GM18909 (cell line): ENCODE results near the gene CBX6.

Experiments
- ATAC-seq: cut with Tn5 transposase; IDR thresholded peaks from one replicate; pipeline ENCODE4 v1.9.1; 2021; ENCODE audit warnings: mild to moderate bottlenecking; ENCODE audit not compliant: unreplicated experiment, poor library complexity

Gene CBX6

DNA sequence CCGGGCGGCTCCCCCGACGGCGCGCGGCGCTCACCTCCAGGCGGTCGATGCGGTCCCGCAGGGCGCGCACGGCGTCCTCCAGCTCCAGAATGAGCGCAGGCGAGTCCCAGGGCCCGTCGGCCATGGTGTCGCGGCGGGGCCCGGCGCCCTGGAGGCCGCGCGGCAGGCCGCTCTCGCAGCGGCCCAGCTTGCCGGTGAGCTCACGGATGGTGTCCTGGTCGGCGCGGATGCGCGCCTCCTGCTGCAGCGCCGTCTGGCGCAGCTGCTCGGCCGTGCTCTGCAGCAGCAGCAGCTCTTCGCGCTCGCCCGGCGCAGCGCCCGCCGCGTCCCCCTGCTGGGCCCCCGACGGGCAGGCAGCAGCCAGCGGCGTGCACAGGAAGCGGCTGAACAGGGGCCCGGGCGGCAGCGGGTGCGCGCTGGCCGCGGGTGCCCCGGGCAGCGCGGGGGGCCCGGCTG is 28.8 kb downstream of the CBX6 start:
- ATAC-seq: no peak

- no peak for ATAC-seq
Observed at GRCh38 chr22:38842512-38843200, 29.4 kb downstream of the CBX6 start.

GRCh38 chr22:38841635-38842034 is 30.4 kb downstream of the CBX6 start:
- no peak for ATAC-seq

DNA sequence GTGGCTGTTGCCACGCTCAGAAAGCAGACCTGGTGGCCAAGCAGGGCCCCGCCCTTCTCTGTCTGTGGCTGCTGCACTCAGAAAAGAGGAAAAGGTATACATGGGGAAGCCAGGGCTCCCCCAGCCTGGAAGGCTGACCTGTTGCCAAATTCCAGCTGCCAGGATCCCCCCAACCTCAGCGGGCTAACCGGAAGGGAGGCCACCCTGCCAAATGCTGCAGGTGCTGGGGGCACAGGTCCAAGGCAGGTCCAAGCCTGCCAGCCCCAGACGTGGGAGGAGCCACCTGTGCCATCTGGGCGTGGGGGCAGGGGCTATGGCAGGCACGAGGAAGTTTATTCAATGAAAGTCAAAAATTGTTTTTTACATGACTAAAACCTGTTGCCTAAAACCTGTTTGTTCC is 30.8 kb downstream of the CBX6 start:
- ATAC-seq: no peak

DNA sequence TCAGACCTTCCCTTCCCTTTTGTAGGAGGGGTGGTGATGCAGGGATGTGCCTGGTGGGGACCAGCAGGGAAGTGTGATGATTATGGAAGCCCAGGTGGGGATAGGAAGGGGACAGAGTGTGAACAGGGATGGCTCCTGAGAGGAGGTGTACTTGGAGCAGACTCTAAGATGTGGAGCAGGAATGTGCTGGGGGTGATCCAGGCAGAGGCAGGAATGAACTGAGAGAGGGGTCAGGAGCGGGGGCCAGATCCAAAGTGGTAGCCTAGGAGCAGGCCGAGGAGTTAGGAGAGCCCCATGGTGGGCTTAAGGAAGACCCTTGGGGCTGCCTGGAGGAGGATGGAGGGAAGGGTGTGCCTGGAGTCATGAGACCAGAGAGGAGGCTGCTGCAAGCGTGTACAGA is 31.9 kb downstream of the CBX6 start:
- no peak for ATAC-seq

- ATAC-seq: no peak
Observed at GRCh38 chr22:38839686-38840085, 32.3 kb downstream of the CBX6 start.

- no peak for ATAC-seq
Observed at GRCh38 chr22:38837414-38837928, 34.5 kb downstream of the CBX6 start.

DNA sequence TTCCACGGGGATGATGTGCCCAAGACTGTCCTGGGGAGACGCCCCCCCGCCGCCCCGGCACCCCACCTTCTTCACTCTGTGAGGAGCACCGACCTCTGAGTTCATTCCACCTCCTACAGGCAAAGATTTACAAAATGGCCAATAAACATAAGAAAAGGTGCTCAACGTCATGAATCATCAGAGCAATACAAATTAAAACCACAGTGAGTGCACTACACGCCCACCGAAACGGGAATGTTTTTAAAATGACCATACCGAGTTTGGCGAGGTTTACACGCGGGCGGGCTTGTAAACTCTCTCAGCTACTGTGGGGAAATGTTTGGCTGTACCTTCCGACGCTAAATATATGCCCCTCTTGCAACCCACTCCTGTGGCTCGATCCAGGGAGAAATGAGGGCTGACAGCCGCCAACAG is 36.1 kb downstream of the CBX6 start:
- ATAC-seq: no peak

DNA sequence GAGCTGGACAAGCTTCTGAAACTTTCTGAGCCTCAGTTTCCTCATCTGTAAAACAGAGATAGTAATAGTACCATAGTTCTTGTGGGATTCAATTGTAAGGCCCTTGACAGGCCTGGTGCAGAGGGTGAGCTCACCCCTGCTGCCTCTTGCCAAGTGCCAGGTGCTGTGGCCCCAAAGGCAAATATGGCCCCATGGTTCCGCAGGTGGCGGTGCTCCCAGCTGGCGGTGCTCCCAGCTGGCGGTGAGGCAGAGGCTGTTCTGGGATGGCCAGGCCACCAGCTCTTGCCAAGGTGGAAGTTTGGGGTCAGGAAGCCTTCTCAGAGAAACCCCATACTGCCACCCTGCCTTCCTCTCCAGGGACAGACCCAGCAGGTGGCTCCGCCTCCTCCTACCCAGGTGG is 37.0 kb downstream of the CBX6 start:
- ATAC-seq: no peak

DNA sequence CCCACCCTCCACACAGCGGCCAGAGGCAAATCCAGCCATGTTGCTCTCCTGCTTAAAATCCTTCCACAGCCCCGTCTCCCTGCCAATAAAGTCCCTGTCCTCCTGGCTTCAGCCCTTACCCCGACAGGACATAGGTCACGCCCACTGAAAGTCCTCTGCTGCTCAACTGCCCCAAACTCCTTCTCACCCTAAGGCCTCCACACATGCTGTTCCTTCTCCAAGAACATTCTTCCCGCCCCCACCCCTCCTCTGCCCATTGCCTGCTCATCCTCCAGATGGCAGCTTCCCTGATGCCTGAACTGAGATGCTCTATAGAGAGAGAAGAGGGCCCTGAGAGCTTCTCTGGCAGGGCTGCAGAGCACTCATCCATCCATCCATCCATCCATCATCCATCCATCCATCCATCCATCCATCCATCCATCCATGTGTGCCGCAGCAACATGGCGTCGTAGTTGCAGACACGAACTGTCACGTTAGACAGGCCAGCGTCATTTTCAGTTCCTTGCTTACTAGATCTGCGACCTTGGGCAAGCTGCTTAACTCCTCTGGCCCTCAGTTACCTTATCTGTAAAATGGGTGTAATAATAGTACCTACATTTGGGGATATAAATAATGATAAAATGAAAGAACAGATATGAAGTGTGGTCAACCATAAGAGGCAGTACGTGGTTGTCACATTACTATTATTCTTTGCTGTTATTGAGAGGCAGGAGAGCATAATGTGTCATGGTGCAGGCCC is 37.6 kb downstream of the CBX6 start:
- no peak for ATAC-seq

DNA sequence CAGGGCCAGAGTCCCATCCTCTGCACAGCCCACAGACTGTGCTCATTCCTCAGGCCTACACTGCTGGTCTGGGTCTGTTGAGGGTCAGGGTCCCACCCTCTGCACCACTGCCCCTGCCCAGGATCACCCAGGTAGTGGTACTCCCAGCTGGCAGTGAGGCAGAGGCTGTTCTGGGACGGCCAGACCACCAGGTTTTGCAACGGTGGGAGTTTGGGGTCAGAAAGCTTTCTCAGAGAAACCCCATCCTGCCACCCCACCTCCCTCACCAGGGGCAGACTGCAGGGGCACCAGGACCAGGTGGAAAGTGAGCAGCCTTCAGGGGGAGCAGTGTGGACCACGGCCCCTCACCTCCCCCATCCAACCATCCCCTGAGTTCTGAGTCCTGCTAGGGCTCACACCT is 39.0 kb downstream of the CBX6 start:
- no peak for ATAC-seq

DNA sequence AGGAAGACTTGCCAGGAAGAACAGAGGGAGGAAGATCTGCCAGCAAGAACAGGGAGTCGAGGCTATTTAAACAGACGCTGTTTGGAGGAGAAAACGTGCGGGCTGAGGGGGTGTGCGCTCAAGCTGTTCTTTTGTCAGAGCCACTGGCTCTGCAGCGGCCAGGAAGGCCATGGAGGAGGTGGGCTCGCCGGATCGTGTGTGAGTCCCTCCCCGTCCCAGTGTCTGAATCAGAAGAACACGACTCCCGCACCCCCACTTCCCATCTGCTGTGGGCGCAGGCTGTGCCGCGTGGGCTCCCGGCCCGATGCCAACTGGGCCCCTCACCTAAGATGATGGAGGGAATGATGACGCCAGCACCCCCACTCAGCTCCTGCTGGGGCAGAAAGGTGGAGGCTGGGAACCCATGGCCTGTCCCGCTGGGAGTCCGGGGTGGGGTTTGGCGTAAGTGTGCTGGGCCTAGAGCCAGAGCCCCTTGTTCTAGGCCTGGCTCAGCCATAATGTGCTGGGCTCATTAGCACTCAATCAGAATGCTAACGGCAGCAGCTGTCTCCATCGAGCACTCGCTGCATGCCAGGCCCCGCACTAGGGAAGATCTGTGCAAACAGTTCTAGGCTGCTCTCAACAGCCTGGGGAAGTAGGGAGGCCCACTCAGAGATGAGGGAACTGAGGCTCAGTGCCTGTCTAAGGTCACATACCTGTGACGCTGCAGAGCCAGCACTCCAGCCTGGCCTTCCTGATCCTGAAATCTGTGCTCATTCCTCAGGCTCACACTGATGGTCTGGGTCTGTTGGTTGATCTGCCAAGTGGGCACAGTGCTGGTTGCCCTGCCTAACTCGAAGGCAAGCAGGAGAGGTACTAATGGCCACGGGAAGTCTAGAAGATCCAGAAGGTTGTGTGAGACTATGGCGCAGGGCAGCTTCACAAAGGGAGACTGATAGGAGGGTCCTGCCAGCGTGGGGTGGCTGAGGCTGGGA is 39.7 kb downstream of the CBX6 start:
- no peak for ATAC-seq

- no peak for ATAC-seq
Observed at GRCh38 chr22:38831166-38831945, 40.7 kb downstream of the CBX6 start.

DNA sequence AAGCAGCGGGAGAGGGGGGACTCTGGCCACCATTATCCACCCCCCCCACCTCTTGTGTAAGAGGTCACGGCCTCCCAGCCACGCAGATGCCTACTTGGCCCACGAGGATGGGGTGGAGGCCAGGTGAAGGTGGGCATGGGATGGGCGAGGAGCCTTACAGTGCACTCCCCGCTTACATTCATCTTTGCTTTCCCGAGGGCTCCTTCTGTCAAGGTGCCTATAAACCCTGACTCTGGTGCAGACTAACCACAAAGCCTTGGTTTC is 41.2 kb downstream of the CBX6 start:
- ATAC-seq: no peak

GRCh38 chr22:38830026-38830844 is 41.8 kb downstream of the CBX6 start:
- no peak for ATAC-seq

DNA sequence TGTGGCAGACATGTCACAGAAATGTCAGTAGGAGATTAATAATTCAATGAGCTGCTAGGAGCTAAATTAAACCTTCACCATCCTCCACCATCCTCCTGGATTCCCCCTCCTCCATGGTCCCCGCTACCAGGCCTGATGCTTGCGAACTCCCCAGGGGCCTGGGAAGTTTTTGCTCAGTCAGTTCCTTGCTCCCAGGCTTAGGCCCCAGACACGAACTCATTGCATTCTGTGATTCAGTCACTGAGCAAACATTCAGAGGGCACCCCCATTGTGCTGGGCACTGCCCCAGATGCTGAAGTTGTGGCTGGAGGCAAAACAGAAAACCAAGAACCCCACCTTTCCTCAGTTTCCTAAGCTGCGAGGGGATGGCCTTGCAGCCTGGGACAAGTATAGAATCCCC is 42.5 kb downstream of the CBX6 start:
- ATAC-seq: no peak

- no peak for ATAC-seq
Observed at GRCh38 chr22:38828616-38829205, 43.3 kb downstream of the CBX6 start.

DNA sequence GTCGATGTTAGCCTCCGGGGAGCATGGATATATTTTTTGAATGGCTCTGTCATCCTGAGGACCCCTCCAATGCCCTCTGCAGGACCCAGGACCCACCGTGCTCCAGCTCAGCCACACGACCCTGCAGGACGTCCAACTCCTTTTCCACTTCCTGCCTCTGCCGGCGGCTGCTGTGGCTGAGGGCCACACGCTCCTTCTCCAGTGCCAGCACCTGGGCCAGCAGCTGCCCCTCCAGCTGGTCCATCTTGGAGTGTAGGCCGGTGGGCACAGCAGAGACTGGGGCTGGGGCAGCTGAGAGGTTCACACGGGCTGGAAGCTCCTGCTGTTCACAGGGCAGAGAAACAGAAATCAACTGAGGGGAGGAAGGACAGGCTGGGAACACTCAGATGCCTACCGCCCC is 43.8 kb downstream of the CBX6 start:
- ATAC-seq: no peak

DNA sequence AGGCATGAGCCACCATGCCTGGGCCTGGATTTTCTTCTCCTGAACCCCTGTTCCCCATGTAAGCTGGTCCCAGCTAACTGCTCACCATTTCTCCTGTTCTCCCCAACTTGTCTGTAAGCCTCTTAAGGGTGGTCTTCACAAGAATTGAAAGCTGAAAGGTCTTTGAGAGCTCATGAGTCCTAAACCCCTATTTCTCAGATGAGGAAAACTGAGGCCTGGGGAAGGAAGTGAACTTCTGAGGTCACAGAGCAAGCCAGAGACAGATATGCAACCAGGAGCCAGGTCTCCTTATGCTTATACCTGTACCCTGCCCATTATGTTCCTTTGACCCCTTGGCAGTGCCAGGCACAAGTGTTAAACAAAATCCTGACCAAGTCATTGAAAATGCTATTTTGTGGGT is 44.5 kb downstream of the CBX6 start:
- ATAC-seq: no peak
